PFSK-1 (cell line): ENCODE results near the gene HOXC4.

ENCODE experiments used
- FOXP2 ChIP-seq: optimal IDR thresholded peaks from 2 replicates; pipeline ENCODE3; 2011; ENCODE audit warnings: borderline replicate concordance, control low read depth, inconsistent platforms; ENCODE audit not compliant: insufficient read depth; ENCODE audit errors: extremely low read length, extremely low read depth
- POLR2AphosphoS5 ChIP-seq: IDR thresholded peaks from 2 replicates; pipeline ENCODE4 v1.6.1; 2012; ENCODE audit warnings: low read depth, mild to moderate bottlenecking, control low read depth, low read length, moderate library complexity
- REST ChIP-seq, 2 experiments: IDR thresholded peaks; 2 replicates each; pipeline versions ENCODE4 v1.6.1 to v1.8.0; 2011 to 2012; ENCODE audit warnings: low read depth in 2 of 2, low read length in 2 of 2, control low read depth in 1 of 2, inconsistent platforms in 1 of 2, mild to moderate bottlenecking in 1 of 2, moderate library complexity in 1 of 2; ENCODE audit not compliant: insufficient read depth in 1 of 2
- SIN3A ChIP-seq: IDR thresholded peaks from 2 replicates; pipeline ENCODE4 v1.6.1; 2012; ENCODE audit warnings: mild to moderate bottlenecking, low read length, moderate library complexity, borderline replicate concordance; ENCODE audit not compliant: insufficient read depth
- TAF1 ChIP-seq: IDR thresholded peaks from 2 replicates; pipeline ENCODE4 v1.6.1; 2012; ENCODE audit warnings: low read length, control low read depth, borderline replicate concordance; ENCODE audit not compliant: insufficient read depth

The HOXC4 gene

GRCh38 chr12:54017027-54017788 is 36.4 kb upstream of the HOXC4 start:
- TF ChIP-seq TAF1 (no peak), POLR2AphosphoS5 (no peak), FOXP2 (no peak), SIN3A (no peak), REST (IDR thresholded peaks at IDR 0.05; ENCODE audit: insufficient read depth in 1 of 2, low read depth in 2 of 2, low read length in 2 of 2) (no peak)

- TF ChIP-seq TAF1 (no peak), POLR2AphosphoS5 (peak; percentile 48; the same call in 1 of the 2 replicates), FOXP2 (peak; percentile 69)
These were observed 35.7 kb upstream of the HOXC4 start for GRCh38 chr12:54017878-54018467.

GRCh38 chr12:54018468-54018984 is 35.1 kb upstream of the HOXC4 start:
- TF ChIP-seq SIN3A = no peak
- no peak for TF ChIP-seq TAF1
- TF ChIP-seq REST (IDR thresholded peaks at IDR 0.05; ENCODE audit: insufficient read depth in 1 of 2, low read depth in 2 of 2, low read length in 2 of 2) = no peak
- no peak for TF ChIP-seq POLR2AphosphoS5
- TF ChIP-seq FOXP2 = no peak

GRCh38 chr12:54019091-54019811 is 34.4 kb upstream of the HOXC4 start:
- TF ChIP-seq TAF1 = no peak
- no peak for TF ChIP-seq REST (IDR thresholded peaks at IDR 0.05; ENCODE audit: insufficient read depth in 1 of 2, low read depth in 2 of 2, low read length in 2 of 2)
- no peak for TF ChIP-seq POLR2AphosphoS5
- TF ChIP-seq SIN3A = no peak
- no peak for TF ChIP-seq FOXP2

- TF ChIP-seq FOXP2 (no peak), REST (IDR thresholded peaks at IDR 0.05; ENCODE audit: insufficient read depth in 1 of 2, low read depth in 2 of 2, low read length in 2 of 2) (no peak), POLR2AphosphoS5 (no peak), TAF1 (no peak), SIN3A (no peak)
These were observed 33.6 kb upstream of the HOXC4 start for GRCh38 chr12:54019924-54020590.
